NOMO-1 (cell line): ENCODE results near the gene UNC119.
A peak's percentile ranks its signal among the peaks of the same experiment; 100 is the strongest.

ENCODE experiments used
- DNase-seq, 2 experiments: peaks; one replicate each; lab custom pipeline; 2025; ENCODE audit not compliant: unreplicated experiment in 2 of 2; lab: John Stamatoyannopoulos, UW

The UNC119 gene

DNA sequence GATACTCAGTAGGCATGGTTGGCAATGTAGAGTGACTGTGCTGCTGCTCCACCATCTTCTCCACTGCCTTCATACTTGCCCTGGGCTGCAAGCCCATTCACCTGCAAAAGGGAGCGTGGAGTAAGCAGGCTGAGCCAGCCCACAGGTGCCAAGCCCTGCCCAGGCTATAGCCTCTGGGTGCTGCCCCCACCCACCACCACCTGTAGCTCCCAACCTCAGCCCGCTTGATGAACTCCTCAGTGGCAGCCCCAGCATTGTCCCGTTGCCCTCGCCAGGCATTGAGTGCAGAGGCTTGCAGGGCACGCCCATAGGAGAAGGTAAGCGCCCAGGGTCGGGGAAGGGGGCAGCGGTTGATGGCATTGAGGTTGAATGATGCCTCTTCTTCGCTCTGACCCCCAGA is 21.1 kb upstream of the UNC119 start:
- no peak for DNase-seq

DNA sequence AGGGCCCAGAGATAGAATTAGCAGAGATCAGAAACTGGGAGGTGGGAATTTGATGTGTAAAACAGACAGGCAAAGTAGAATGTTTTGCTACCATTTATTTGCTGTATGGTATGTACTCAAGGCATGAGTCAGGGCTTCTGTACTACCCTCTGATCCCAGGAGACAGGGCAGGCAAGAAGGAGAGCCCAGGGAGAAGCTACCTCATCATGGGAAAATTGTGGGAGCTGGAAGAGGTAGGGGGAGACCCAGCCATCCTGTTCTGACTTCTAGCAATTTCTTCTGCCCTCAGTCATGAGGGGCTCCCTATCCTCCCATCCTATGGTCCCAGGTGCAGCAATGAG is 20.6 kb upstream of the UNC119 start:
- DNase-seq: no peak

DNA sequence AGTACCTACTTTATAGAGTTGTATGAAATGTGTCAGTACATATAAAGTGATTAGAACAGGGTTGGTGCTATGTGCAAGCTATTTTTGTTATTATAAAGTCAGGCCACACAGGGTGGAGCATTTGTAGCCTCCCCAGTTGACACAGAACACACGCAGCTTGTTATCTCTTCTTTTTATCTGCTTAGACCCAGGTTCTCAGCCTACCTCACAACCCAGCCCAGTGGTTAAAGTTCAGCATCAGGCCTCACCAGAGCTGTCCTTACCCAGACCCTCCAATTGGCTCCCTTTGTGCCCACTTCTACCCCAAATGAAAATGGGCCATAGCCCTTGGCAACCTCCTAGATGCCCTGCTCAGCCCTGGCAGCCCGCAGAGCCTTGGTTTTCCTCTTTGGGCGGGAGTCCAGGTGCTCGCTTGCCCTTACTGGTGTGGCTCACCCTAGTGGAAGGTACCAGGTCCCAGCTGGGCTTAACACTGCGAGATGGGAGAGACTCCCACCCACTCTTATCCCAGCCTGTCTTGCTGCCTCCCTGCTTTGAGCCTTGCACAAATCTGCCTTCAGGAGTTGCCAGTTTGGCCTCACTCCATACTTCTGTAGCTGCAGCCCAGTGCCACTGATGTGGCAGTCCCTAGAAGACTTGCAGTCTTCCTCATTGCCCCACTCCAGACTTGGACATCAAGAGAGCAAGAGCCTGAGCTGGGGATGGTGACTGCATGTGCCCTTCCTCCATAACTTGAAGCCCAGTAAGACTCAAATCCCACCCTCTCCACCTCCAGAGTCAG is 20.0 kb upstream of the UNC119 start:
- no peak for DNase-seq

DNA sequence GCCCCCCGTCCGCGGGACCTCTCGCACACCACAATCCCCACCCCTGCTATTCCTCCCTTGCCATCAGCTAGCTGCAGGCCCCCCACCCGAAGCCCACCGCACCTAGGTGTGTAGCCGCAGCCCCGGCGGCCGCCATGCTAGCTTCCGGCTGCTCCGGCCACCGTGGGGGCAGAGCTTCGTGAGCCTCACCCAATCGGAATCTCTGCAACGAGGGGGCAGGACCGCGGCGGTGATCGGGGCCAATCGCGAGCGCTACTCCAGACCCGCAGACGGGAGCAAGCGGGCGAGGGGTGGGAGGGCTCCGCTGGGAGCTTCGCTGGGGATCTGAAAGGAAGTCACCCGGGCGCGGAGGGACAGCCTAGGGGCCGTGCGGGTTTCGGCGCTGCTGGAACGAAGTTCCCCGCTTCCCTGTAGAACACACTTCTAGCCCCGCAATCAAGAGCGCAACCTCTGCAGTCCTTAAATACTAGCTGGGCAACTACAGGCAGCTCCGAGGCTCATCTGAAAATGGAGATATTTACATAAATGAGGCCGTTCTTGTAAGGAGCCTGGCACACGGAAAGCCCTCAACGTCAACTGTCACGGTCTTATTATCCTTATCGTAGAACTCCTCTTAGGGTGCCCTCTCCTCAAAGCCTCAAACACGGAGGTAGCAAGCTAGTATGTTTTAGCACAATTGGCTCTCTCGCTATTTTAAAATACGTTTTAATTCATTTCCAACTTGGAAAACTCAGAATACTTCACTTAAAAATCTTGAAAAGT is 19.1 kb upstream of the UNC119 start, which contains the start of gene PIGS:
PIGS (minus strand) TSS at position 164 of the 762 bp plus-strand sequence; CDS start at position 136, 28 bp downstream.
- DNase-seq: peak; percentile 91 to 95

DNA sequence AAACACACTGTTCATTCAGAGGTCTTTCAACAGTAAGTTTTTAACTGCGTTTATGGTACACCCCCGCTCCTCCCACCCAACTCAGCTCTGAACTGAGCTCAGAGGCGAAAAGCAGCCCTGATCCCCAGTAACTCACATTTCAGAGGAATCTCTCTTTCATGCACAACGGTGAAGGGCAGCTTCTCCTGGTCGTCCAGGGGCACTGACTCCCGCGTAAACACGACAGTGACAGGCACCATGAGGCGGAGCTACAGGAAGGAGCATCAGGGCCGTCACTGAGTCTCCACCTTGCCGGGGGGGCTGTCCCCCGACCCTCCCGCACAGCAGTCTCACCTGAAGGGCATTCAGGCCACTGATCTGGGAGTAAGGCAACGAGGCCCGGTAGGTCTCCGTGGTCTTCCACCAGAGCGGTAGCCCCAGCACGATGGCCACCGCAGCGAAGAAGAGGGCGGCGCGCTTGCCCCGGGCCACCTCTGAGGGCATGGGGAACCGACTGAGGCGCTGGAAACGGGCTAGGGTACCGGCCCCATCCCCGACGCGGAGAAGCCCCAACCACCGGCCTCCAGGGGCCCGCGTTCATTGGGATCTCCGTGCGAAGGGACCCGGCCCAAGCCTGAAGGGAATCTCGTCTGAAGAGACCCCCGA is 18.4 kb upstream of the UNC119 start:
- DNase-seq: peak in 1 of 2 experiments; percentile 11

DNA sequence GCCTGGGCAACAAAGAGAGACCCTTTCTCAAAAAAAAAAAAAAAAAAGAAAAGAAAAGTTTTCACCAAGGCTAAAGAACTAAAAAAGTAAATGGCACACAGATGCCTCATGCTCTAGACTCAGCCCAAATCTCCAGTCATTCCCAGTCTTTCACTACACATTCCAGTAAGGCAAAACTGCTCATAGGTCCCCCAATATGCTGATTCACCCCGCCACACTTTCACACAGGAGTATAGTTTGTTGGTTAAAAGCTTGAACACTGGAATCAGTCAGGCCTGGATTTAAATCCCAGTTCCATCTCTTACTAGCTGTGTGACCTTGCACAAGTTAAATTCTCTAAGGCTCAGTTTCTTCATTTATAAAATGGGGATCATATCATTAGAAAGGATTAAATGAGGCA is 17.0 kb upstream of the UNC119 start:
- no peak for DNase-seq

DNA sequence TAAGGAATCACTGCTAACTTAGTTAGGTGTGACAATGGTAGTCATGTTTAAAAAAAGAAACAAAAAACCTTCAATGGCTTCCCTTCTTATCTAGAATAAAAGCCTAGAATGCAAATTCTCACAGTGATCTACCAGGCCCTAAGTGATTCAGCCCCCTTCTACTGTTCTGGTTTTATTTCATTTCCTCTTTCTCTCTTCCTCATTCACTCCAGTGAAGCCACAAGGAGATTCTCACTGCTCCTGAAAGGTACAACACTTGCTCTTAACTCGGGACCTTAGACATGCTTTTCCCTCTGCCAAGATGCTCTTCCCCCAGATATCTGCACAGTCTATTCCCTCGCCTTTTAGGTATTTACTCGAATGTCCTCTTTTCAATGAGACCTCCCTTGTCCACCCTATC is 15.2 kb upstream of the UNC119 start:
- DNase-seq: peak; percentile 75 to 88

DNA sequence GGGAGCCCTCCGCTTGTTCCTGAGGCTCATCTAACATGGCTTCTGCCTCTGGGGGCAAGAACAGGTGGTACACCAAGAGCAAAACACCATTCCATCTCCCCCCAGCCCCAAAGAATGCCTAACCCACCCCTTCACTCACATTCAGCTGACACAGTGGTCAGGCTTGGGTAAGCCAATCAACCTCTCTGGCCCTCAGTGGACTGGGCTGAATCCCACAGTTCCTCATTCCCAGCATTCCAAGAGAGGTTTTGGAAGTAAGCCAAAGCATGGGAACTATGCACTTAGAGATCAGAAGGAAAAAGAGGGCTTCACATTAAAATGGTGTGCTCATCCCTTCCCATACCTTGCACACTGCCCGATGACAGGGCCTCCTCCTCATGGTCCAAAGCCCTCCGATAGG is 11.1 kb upstream of the UNC119 start:
- DNase-seq: no peak

DNA sequence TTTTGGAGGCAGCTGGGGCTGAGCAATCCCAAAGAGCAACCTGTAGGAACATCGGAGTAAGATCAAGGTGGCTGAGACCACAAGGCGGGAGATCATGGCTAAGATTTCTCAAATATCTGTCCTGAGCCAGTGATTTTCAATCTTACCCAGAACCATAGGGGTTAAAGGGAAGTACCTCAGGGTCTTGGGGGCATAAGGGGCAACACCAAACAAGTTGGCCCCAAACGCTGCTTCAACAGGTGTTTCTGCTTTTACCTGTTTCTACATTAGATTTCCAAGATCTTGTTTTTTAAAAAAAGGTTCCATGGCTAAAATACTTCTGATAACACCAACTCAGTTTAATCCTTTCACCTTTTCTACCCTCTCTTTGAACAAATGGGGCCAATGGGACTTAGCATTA is 2.6 kb upstream of the UNC119 start:
- DNase-seq: no peak

DNA sequence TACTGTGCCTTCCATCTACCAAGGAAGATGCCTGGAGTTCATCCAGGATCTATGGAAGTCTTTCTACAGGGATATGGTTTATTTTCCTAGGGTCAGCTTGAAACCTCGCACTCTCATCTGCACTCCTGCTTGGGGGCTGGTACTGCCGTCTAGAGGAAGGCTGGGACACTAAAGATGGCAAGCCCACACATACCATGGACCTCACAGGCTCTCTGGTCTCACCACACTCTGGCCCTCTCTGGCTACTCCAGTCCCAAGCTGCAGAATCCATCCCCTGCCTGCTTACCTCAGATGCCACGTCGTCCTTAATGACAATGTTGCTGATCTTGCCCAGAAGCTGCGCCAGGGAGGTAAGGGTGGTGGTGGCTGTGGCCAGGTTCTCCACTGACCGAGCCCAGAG is 2.1 kb upstream of the UNC119 start:
- DNase-seq: no peak

DNA sequence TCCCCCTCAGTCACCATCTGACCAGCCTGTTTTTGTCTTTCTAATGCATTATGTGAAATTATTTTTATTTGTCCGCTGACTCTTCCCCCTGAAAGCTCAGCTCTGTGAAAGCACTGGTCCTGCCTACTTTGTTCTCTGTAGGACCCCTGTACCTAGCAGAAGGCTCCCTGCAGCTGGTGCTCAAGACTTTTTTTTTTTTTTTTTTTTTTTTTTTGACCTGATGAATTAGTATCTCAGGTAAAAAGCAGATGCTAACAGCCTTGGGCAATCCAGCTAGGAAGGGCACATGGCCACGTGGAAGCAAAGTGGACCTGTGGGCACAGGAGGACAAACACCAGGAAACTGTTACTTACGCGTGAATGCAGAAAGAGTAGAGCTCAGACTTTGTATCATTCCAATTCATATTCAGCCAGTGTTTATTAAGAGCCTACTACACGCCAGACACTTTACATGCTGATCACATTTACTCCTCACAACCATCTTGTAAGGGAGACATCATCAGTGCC is 629 bp upstream of the UNC119 start:
- DNase-seq: no peak

DNA sequence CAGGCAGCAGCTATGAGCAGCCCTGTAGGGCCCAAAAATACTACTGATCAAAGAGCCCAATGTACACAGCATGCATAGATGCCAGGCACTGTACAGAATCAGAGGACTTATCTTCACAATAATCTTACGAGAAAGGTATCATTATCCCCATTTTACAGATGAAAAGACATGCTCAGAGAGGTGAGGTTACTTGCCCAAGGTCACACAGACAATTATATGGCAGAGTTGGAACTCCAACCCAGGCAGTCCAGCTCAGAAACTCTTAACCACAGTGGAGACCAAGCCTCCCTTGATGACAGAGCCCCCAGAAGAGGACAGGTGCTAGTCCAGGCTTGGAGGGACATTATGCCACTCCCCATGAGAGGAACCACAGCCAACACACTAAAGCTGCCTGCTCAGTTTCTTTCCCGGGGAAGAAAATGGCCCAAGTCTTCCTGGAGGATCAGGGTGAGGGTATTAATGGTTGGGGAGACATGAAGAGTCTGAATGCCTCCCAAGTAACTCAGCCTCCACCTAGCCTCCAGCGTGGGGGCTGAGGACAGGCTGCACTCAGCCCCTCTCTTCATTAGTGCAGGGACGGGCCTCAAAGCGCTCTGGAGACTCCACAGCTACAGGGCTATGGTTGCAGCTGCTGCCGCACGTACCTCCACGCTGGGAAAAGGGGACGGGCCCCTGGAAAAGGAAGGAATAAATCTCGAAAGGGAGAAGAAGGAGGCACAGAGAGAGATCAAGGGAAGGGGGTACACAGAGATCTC is 826 bp downstream of the UNC119 start:
- DNase-seq: no peak

DNA sequence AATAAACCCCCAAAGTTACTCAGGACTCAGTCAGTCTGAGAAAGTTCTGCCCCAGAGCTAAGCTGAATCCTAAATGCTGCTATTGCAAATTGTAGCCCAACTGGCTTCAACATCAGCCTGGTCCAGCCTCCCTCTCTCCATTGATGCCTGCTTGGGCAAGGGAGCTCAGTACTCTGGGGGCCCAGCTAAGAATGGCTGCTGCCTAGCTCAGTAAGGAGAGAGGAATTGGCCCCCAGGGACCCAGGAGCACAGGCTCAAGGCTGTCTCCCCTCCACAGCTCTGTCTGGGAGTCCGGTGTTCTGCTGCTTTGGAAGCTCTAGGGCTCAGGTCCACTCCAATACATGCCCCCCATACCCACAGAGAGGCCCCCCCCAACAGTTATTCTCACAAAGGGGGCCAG is 1.6 kb downstream of the UNC119 start:
- DNase-seq: no peak

DNA sequence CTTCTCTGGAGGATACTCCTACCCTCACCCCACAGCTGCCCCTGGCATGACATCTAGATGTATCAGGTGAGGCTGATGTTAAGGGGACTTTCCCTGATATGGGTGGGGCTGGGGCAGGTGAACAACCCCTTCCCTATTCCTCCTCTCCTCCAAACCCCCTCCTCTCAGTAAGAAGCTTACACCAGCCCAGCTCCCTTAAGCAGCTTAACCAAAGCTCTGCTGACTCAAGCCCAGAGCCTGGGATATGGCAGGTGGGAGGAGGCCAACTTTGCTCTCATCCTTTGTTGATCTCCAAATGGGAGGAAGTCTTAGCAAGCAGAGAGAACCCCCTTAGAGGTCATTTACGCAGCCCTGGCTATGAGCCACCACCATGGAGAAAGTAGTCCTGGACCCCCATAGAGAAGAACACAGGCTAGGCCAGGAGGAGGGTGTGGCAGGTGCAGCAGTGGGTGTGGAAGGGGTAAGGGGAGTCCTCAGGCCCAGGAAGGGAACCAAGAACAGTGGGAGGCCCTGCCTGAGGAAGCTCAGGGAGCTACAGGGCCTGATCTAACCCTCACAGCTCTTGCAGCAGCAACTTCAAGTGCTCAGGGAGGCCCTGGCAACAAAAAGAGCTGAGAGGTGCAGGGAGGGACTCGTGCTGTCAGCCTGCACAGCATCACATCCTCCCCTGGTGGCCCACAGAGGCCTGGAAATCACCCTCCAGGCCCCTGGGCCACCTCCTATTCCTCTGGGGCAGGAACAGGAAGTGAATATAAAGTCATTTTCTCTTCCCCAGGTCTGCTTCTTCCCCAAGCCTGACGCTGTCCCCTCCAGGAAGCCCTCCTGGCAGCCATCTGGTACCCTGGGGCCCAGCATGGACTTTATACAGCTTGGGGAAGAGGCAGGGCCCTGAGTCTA is 2.9 kb downstream of the UNC119 start:
- peak; percentile 44 to 56 for DNase-seq

DNA sequence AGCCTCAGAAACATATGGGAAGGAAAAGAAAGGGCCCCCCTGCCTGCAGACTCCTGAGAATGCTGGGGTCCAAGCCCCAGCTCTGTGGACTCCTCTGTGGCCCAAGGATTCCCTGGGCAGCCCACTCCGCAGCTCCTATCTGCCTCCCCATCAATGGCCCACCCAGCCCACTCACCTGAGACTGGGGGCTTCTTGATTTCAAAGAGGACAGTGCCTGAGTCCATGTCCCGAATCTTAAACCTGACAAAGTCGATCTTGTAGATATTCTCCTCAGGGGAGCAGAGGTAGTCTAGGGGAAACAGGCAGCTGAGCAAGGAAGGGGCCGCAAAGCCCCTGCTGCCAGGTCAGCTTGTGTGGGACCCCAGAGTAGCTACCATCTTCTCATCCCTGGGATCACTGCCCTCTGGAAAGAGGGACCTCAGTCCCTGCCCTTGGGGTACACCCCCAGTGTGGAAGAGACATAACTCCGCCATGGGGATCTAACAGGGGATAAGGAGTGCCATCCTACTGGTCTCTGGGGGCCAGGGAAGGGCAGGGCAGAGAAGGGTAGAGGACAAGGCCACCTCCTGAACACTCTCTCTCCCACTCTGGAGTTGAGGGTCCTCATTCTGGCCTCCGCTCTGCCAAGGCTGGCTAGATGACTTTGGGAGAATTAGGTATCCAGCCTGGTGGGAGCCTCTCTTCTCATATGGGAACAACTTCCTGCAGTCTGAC is 3.9 kb downstream of the UNC119 start:
- DNase-seq: no peak

DNA sequence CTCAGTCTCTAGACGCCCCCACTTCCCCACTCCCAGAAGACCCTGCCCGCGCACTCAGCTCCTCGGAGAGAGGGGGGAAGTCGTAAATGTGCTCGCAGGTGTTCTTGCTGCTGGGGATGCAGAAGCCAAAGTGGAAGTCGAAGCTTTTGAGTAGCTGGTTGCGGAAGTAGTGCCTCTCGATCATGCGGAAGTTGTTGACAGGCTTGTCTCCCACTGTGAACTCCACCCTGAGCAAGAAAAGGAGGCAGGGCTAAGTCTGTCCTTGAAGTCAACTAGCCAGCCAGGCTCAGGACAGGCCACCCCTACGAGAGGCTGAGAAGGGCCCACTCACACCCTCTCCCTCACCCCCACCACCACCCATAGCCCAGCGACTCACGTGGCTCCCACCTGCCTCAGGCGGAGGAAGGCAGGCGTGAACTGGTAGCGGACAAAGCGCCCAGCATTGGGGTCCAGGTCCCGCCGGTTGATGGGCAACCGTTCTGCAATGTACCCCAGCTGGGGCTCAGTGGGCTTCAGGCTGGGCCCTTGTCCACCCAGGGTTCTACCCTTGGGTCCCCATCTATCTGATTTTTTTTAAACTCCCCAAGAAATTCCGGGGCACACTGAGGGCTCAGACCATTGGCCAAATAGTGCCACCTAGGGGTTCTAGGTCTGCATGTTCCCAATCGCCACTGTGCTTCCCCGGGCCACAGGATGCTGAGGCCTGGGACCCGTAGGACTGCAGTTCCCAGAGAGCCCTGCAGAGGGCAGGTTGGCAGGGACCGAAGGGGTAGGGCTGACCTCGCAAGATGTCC is 4.6 kb downstream of the UNC119 start:
- peak; percentile 80 to 91 for DNase-seq

DNA sequence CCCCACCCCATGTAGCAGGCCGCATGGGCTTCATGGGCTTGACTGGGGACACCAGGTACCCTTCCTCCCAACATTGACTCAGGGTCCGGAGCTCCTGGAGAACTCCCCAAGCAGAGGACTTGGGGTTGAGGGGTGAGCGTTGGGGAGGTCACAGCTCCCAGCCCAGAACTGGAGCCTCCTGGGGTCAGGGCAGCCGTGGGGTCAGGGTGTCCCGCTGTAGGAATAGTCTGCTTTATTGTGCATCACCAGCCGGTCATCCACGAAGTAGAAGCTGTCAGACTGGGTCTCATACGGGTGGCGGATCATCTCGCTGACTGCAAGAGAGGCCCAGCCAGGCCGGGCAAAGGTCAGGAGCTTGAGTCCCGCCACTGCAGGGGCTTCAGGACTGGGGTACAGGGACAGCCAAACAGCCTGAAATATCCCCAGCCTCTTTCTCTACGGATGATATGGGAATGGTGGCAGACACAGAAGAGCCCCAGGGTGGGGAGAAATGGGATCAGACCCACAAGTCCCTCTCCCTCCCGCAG is 5.3 kb downstream of the UNC119 start:
- DNase-seq: no peak

DNA sequence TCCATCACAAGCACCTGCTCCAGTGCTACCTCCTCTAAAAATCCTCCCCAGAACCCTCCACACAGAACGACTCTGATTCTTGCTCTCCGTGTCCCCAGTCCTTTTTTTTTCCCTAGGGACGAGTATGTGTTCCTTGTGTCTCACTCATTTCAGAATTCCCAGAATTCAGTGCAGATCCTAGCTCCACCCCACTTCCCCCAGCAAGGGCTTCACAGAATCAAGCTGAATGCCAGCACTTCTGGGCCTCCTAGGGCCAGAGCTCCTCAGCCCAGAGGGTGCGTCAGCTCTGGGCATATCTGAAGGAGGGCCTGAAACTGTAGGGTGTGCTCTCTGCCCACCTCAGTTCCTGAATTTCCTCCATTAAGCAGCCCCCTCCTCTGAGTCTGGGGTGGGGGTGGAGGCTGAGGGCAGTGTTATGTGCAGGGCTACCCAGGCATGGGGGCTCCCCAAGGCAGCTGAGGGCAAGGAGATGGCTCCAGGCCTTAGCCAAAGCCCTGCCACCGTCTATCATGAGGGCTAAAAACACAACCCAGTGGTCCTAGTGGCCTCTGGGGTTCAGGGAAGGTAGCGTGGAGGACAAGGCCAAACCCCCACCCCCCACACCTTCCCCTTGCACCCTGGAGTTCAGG is 6.5 kb downstream of the UNC119 start:
- DNase-seq: no peak
